ENCODE measurements around the gene POLR3E. TPM values are rescaled to one million over a fixed set of nuclear protein-coding genes. Genes with fewer than 3 reads are reported as not detected.

Gene POLR3E
- total RNA-seq, 1 donor from 2014 or later: 32.5 TPM

DNA sequence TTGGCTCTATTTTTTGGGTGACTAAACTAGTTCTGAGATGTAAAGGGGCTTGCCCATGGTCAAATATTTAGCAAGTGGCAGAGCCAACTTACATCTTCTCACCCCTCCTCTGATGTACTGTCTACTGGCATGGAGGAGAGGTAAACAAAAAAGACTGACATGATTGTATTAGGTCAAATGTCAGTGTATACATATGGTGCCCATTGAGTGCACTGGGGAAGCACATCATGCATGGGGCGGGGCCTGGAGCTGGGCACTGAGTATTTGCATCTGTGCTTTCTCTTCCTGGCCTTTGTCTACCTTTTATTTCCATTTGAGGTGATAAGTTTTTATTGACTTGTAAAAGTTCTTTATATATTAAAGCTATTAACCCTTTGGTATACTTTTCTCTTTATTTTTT is 22.3 kb upstream of the POLR3E start:
- Mint-ChIP-seq H3K4me1 (ENCODE audit: low read depth, unreplicated experiment) (no peaks in the 10 kb centered on the region), H3K36me3 (ENCODE audit: low read depth, unreplicated experiment) (peaks cover 24% of the 10 kb centered on the region), H3K27ac (ENCODE audit: unreplicated experiment) (no peak overlapping the region), H3K4me3 (ENCODE audit: unreplicated experiment) (no peak overlapping the region), H3K27me3 (ENCODE audit: low read depth, unreplicated experiment) (no peaks in the 10 kb centered on the region), H3K9me3 (ENCODE audit: unreplicated experiment) (no peaks in the 10 kb centered on the region)
- H3K9ac ChIP-seq (ENCODE audit: low read length): no peak overlapping the region
- DNase-seq (ENCODE audit: low read depth) (no peak), FAIRE-seq (no peak)
- H4K20me1 ChIP-seq (ENCODE audit: insufficient read depth, low read length): no peaks in the 10 kb centered on the region
- H3K4me3 ChIP-seq (ENCODE audit: insufficient read depth, low read depth, low read length): no peak overlapping the region
- H3K27ac ChIP-seq (ENCODE audit: low read depth, low read length): no peak overlapping the region
- peaks cover 15% of the 10 kb centered on the region for H3K36me3 ChIP-seq (ENCODE audit: insufficient read depth, low read length)
- no peak overlapping the region for H3K4me2 ChIP-seq (ENCODE audit: low read length)
- H3K9me3 ChIP-seq (ENCODE audit: insufficient read depth, low read depth, low read length): no peaks in the 10 kb centered on the region
- no peaks in the 10 kb centered on the region for H3K79me2 ChIP-seq (ENCODE audit: insufficient read depth, low read length)
- no peak for TF ChIP-seq EZH2 (IDR thresholded peaks at IDR 0.05; ENCODE audit: insufficient read depth, low read length)
- TF ChIP-seq, protein P1, sequence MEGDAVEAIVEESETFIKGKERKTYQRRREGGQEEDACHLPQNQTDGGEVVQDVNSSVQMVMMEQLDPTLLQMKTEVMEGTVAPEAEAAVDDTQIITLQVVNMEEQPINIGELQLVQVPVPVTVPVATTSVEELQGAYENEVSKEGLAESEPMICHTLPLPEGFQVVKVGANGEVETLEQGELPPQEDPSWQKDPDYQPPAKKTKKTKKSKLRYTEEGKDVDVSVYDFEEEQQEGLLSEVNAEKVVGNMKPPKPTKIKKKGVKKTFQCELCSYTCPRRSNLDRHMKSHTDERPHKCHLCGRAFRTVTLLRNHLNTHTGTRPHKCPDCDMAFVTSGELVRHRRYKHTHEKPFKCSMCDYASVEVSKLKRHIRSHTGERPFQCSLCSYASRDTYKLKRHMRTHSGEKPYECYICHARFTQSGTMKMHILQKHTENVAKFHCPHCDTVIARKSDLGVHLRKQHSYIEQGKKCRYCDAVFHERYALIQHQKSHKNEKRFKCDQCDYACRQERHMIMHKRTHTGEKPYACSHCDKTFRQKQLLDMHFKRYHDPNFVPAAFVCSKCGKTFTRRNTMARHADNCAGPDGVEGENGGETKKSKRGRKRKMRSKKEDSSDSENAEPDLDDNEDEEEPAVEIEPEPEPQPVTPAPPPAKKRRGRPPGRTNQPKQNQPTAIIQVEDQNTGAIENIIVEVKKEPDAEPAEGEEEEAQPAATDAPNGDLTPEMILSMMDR (IDR thresholded peaks at IDR 0.05; ENCODE audit: insufficient read depth, low read depth, low read length): no peak
- no peaks in the 10 kb centered on the region for H3K4me1 ChIP-seq (ENCODE audit: insufficient read depth, low read length)
- no peaks in the 10 kb centered on the region for H3K27me3 ChIP-seq (ENCODE audit: insufficient read depth, low read length)
- H2AFZ ChIP-seq (ENCODE audit: low read depth, low read length): no peak overlapping the region

DNA sequence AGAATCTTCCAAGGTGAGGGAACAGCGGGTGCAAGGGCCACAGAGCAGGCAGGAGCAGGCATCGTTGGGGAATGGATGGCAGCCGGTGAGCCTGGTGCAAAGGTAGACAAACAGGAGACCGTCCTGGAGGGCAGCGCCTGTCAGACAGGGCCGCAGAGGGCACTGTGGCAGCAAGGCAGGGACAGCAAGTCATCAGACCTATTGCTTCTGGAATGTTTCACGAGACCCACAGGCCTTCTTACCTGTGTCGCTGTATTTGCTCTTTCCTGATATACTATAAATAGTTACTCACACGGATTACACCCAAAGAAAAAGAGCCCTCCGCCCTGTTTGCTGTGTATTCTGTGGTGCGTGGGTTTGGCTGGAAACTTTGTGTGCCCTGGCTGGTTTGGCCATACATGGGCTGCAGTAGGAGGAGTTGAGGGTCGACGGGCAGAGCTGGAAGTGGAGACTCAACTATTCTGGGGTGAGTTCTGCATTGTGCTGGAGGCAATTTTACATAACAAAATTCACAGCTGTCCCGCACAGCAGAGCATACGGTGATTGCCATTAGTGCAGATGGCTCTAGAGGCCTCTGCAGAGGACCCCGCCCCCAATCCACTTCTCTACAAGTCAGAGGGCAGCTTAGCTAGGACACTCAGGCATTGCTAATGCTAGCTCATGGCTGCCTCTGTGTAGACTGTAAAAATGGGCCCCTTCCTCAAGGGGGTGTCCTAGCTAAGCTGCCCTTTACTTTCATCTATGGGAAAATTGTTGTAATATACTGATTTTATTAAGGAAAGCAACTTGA is 18.6 kb upstream of the POLR3E start:
- no peak overlapping the region for H3K4me3 Mint-ChIP-seq (ENCODE audit: unreplicated experiment)
- Histone ChIP-seq H3K27ac (ENCODE audit: low read depth, low read length) (no peak overlapping the region), H3K9me3 (ENCODE audit: insufficient read depth, low read depth, low read length) (no peaks in the 10 kb centered on the region), H3K4me1 (ENCODE audit: insufficient read depth, low read length) (no peaks in the 10 kb centered on the region), H3K9ac (ENCODE audit: low read length) (no peak overlapping the region), H3K4me2 (ENCODE audit: low read length) (no peak overlapping the region), H3K27me3 (ENCODE audit: insufficient read depth, low read length) (no peaks in the 10 kb centered on the region), H2AFZ (ENCODE audit: low read depth, low read length) (no peak overlapping the region), H3K36me3 (ENCODE audit: insufficient read depth, low read length) (peaks cover 28% of the 10 kb centered on the region), H3K4me3 (ENCODE audit: insufficient read depth, low read depth, low read length) (no peak overlapping the region), H3K79me2 (ENCODE audit: insufficient read depth, low read length) (no peaks in the 10 kb centered on the region), H4K20me1 (ENCODE audit: insufficient read depth, low read length) (no peaks in the 10 kb centered on the region)
- H3K4me1 Mint-ChIP-seq (ENCODE audit: low read depth, unreplicated experiment): no peaks in the 10 kb centered on the region
- H3K9me3 Mint-ChIP-seq (ENCODE audit: unreplicated experiment): no peaks in the 10 kb centered on the region
- H3K36me3 Mint-ChIP-seq (ENCODE audit: low read depth, unreplicated experiment): peaks cover 28% of the 10 kb centered on the region
- H3K27me3 Mint-ChIP-seq (ENCODE audit: low read depth, unreplicated experiment): no peaks in the 10 kb centered on the region
- DNase-seq (ENCODE audit: low read depth) (no peak), FAIRE-seq (no peak)
- no peak overlapping the region for H3K27ac Mint-ChIP-seq (ENCODE audit: unreplicated experiment)
- TF ChIP-seq EZH2 (IDR thresholded peaks at IDR 0.05; ENCODE audit: insufficient read depth, low read length): no peak
- TF ChIP-seq, protein P1 (IDR thresholded peaks at IDR 0.05; ENCODE audit: insufficient read depth, low read depth, low read length): no peak

GRCh38 chr16:22282254-22282892 is 14.8 kb upstream of the POLR3E start:
- no peaks in the 10 kb centered on the region for H3K79me2 ChIP-seq (ENCODE audit: insufficient read depth, low read length)
- no peak for TF ChIP-seq EZH2 (IDR thresholded peaks at IDR 0.05; ENCODE audit: insufficient read depth, low read length)
- TF ChIP-seq, protein P1 (IDR thresholded peaks at IDR 0.05; ENCODE audit: insufficient read depth, low read depth, low read length): no peak
- no peaks in the 10 kb centered on the region for H4K20me1 ChIP-seq (ENCODE audit: insufficient read depth, low read length)
- FAIRE-seq (no peak), DNase-seq (ENCODE audit: low read depth) (no peak)
- H3K9me3 Mint-ChIP-seq (ENCODE audit: unreplicated experiment): no peaks in the 10 kb centered on the region
- no peaks in the 10 kb centered on the region for H3K4me1 ChIP-seq (ENCODE audit: insufficient read depth, low read length)
- H3K27ac Mint-ChIP-seq (ENCODE audit: unreplicated experiment): no peak overlapping the region
- no peak overlapping the region for H3K9ac ChIP-seq (ENCODE audit: low read length)
- H3K27me3 ChIP-seq (ENCODE audit: insufficient read depth, low read length): no peaks in the 10 kb centered on the region
- H3K27me3 Mint-ChIP-seq (ENCODE audit: low read depth, unreplicated experiment): no peaks in the 10 kb centered on the region
- no peaks in the 10 kb centered on the region for H3K9me3 ChIP-seq (ENCODE audit: insufficient read depth, low read depth, low read length)
- H3K36me3 ChIP-seq (ENCODE audit: insufficient read depth, low read length): peaks cover 40% of the 10 kb centered on the region
- peaks cover 27% of the 10 kb centered on the region for H3K36me3 Mint-ChIP-seq (ENCODE audit: low read depth, unreplicated experiment)
- H3K4me2 ChIP-seq (ENCODE audit: low read length): no peak overlapping the region
- no peak overlapping the region for H2AFZ ChIP-seq (ENCODE audit: low read depth, low read length)
- no peak overlapping the region for H3K4me3 ChIP-seq (ENCODE audit: insufficient read depth, low read depth, low read length)
- no peak overlapping the region for H3K4me3 Mint-ChIP-seq (ENCODE audit: unreplicated experiment)
- H3K4me1 Mint-ChIP-seq (ENCODE audit: low read depth, unreplicated experiment): peaks cover 8% of the 10 kb centered on the region
- H3K27ac ChIP-seq (ENCODE audit: low read depth, low read length): no peak overlapping the region

Measured in astrocyte (in vitro differentiated cells and primary cell).